A673 (cell line): ENCODE results near the gene MRGPRD. TPM values are rescaled to one million over a fixed set of nuclear protein-coding genes. Genes with fewer than 3 reads are reported as not detected.
A peak's percentile ranks its signal among the peaks of the same experiment; 100 is the strongest.

ENCODE experiments used
- BruUV-seq: library from RNA; stranded (reverse); fragments of 400-500 nt; replicated peaks from 2 replicates; lab custom pipeline; 2021; lab: Mats Ljungman, UMichigan
- CTCF ChIA-PET: fragments of 300-600 bp; sonication (Branson Sonifier 250); formaldehyde crosslinking; loops from one replicate; lab custom pipeline; 2022; ENCODE audit warnings: antibody characterized with exemption; lab: Charles Lee
- POLR2A ChIA-PET: fragments of 300-600 bp; sonication (Branson Sonifier 250); formaldehyde crosslinking; loops from one replicate; lab custom pipeline; 2022; ENCODE audit warnings: antibody characterized with exemption; ENCODE audit not compliant: low non-redundant PET; lab: Charles Lee
- DNase-seq: peaks from one replicate; pipeline ENCODE4 v3.0.0-alpha.2; 2015; ENCODE audit warnings: low spot score
- H3K27ac ChIP-seq: fragments of 200-600 bp; sonication (generic); 2 replicates; pipeline ENCODE4 v1.5.1; 2016; ENCODE audit warnings: mixed run types, low read depth, mild to moderate bottlenecking, mixed read lengths, antibody characterized with exemption, low read length; ENCODE audit not compliant: poor library complexity, severe bottlenecking
- H3K27me3 ChIP-seq: fragments of 200-600 bp; sonication (generic); replicated peaks from 2 replicates; pipeline ENCODE4 v1.6.1; 2017; ENCODE audit warnings: mixed run types, low read depth, mild to moderate bottlenecking, mixed read lengths, antibody characterized with exemption, low read length; ENCODE audit not compliant: insufficient read depth, poor library complexity
- H3K36me3 ChIP-seq: fragments of 200-600 bp; sonication (generic); 2 replicates; pipeline ENCODE4 v1.6.1; 2016; ENCODE audit warnings: mixed run types, mild to moderate bottlenecking, mixed read lengths, antibody characterized with exemption, low read length; ENCODE audit not compliant: insufficient read depth, poor library complexity, severe bottlenecking
- H3K4me1 ChIP-seq: fragments of 200-600 bp; sonication (generic); 2 replicates; pipeline ENCODE4 v1.6.1; 2017; ENCODE audit warnings: mixed run types, mild to moderate bottlenecking, mixed read lengths, antibody characterized with exemption, low read length; ENCODE audit not compliant: insufficient read depth, poor library complexity, severe bottlenecking
- H3K4me3 ChIP-seq: fragments of 200-600 bp; sonication (generic); 2 replicates; pipeline ENCODE4 v1.5.1; 2016; ENCODE audit warnings: low read depth, mixed run types, mild to moderate bottlenecking, mixed read lengths, low read length; ENCODE audit not compliant: poor library complexity, severe bottlenecking
- H3K9me3 ChIP-seq: fragments of 200-600 bp; sonication (generic); 2 replicates; pipeline ENCODE4 v1.6.1; 2016; ENCODE audit warnings: mixed run types, low read depth, mild to moderate bottlenecking, mixed read lengths, antibody characterized with exemption, low read length; ENCODE audit not compliant: poor library complexity, severe bottlenecking
- EZH2 ChIP-seq: fragments of 200-600 bp; sonication (generic); IDR thresholded peaks from 2 replicates; pipeline ENCODE4 v1.6.1; 2017; ENCODE audit warnings: borderline replicate concordance, low read depth, mild to moderate bottlenecking, mixed read lengths, antibody characterized with exemption, low read length; ENCODE audit not compliant: poor library complexity, severe bottlenecking
- intact Hi-C: fragments of 100-400 bp; cut with micrococcal nuclease; formaldehyde crosslinking; loops from one replicate; pipeline ENCODE4 v1.10.0; 2022; ENCODE audit not compliant: unreplicated experiment
- total RNA-seq: library from RNA; stranded (reverse); gene quantifications from 2 replicates; pipeline ENCODE4 v1.2.3, GENCODE V29; 2021
- TF ChIP-seq, protein P1 (sequence below): fragments of 300-800, 200-600 bp; sonication (generic); conservative IDR thresholded peaks from 2 replicates; pipeline ENCODE4 v1.5.1; 2017; ENCODE audit warnings: low read depth, mild to moderate bottlenecking, antibody characterized with exemption, low read length, moderate library complexity, mixed read lengths

The MRGPRD gene
- total RNA-seq, 1 experiment from 2014 or later, result not detected

DNA sequence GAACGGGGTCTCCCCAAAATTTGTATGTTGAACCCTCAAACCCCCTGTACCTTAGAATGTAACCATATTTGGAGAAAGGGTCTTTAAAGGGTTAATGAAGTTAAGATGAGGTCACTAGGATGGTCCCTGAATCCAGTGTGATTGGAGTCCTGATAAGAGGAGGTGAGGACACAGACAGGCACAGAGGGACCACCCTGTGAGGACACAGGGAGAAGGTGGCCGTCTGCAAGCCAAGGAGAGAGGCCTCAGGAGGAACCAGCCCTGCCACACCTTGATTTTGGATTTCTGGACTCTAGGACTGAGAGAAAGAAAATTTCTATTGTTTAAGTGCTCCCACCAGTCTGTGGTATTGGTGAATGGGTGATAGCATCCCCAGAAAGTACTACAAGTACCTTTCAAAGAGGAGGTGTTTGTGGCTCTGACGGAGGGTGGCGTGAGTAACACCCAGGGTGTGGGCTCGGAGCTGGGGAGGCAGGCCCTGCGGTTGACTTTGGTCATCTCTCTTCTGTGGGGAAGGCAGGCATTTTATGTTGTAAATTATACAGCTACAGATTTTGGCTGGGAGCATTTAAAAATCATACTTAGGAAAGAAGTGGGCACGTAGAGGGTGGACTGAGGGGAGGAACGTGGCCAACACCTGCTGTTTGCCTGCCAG is 18.4 kb upstream of the MRGPRD start:
- CTCF ChIA-PET, result no interaction called here
- no peaks in the 10 kb centered on the region for H3K9me3 ChIP-seq
- intact Hi-C loops, result no loop called here
- no peak overlapping the region for H3K27ac ChIP-seq
- no peak for DNase-seq
- no peaks in the 10 kb centered on the region for H3K36me3 ChIP-seq
- peaks cover 10% of the 10 kb centered on the region for H3K4me1 ChIP-seq
- TF ChIP-seq, protein P1, sequence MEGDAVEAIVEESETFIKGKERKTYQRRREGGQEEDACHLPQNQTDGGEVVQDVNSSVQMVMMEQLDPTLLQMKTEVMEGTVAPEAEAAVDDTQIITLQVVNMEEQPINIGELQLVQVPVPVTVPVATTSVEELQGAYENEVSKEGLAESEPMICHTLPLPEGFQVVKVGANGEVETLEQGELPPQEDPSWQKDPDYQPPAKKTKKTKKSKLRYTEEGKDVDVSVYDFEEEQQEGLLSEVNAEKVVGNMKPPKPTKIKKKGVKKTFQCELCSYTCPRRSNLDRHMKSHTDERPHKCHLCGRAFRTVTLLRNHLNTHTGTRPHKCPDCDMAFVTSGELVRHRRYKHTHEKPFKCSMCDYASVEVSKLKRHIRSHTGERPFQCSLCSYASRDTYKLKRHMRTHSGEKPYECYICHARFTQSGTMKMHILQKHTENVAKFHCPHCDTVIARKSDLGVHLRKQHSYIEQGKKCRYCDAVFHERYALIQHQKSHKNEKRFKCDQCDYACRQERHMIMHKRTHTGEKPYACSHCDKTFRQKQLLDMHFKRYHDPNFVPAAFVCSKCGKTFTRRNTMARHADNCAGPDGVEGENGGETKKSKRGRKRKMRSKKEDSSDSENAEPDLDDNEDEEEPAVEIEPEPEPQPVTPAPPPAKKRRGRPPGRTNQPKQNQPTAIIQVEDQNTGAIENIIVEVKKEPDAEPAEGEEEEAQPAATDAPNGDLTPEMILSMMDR, result no peak
- TF ChIP-seq EZH2, result no peak
- H3K27me3 ChIP-seq, result no peaks in the 10 kb centered on the region
- POLR2A ChIA-PET, result no interaction called here
- no TSS peak for BruUV-seq
- H3K4me3 ChIP-seq, result no peak overlapping the region

DNA sequence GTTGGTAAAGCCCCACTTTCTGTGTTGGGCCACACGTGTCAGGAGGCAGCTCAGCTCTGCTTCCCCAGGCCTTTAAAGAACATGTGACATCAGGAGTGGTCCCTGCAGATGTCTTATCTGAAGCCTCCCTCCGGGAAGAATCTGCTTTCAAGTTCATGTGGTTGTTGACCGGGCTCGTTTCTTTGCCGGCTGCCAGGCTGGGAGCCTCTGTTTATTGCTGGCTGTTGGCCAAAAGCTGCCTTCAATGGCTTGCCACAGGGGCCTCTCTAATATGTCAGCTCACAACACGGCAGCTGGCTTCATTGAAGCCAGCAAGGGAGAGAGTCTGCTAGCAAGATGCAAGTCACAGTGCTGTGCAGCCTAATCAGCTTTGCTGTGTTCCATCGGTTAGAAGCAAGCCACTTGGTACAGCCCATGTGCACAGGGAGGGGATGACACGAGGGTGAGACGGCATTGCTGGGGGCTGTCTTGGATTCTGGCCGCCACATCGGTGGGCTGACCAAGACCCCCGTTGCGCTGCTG is 17.7 kb upstream of the MRGPRD start:
- CTCF ChIA-PET, result no interaction called here
- POLR2A ChIA-PET, result no interaction called here
- peak; percentile 73 for DNase-seq
- H3K27ac ChIP-seq, result no peak overlapping the region
- TF ChIP-seq, protein P1, result no peak
- no peak for TF ChIP-seq EZH2
- no TSS peak for BruUV-seq
- no peak overlapping the region for H3K4me3 ChIP-seq
- H3K4me1 ChIP-seq, result peaks cover 10% of the 10 kb centered on the region
- H3K36me3 ChIP-seq, result no peaks in the 10 kb centered on the region
- no peaks in the 10 kb centered on the region for H3K27me3 ChIP-seq
- intact Hi-C loops, result no loop called here
- H3K9me3 ChIP-seq, result no peaks in the 10 kb centered on the region

DNA sequence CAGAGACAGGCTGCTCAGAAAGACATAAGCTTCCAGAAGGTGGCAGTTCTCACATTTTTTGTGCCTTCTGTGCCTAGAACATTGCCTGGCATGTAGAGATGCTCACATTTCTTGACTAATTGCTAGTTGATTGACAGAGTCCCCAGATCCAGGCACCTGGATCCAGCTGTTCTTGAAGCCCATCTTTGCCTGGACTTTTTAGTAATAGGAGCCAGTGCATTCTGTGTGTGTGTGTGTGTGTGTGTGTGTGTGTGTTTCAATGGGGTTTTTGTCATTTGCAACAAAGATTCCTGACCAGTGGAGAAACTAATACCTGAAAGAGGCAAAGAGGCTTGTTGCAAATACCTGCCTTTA is 17.2 kb upstream of the MRGPRD start:
- CTCF ChIA-PET, result no interaction called here
- no peaks in the 10 kb centered on the region for H3K36me3 ChIP-seq
- no peak overlapping the region for H3K27ac ChIP-seq
- POLR2A ChIA-PET, result no interaction called here
- TF ChIP-seq EZH2, result no peak
- TF ChIP-seq, protein P1, result no peak
- BruUV-seq, result no TSS peak
- no peak overlapping the region for H3K4me3 ChIP-seq
- intact Hi-C loops, result no loop called here
- H3K27me3 ChIP-seq, result no peaks in the 10 kb centered on the region
- no peak for DNase-seq
- H3K9me3 ChIP-seq, result no peaks in the 10 kb centered on the region
- peaks cover 10% of the 10 kb centered on the region for H3K4me1 ChIP-seq
